Coronary artery (tissue), 2 donors: ENCODE measurements around the gene LRRC10B.
A peak's percentile ranks its signal among the peaks of the same experiment; 100 is the strongest.

Experiments
- DNase-seq: peaks from one replicate; pipeline ENCODE4 v3.0.0-alpha.2; 2017; ENCODE audit warnings: low spot score
- H3K27ac ChIP-seq, 2 donors: fragments of 200-600 bp; sonication (generic); one replicate each; pipeline ENCODE4 v1.5.1; 2016 to 2019
- H3K4me3 ChIP-seq: fragments of 200-600 bp; sonication (generic); 2 replicates; pipeline ENCODE4 v1.5.1; 2016; ENCODE audit warnings: mild to moderate bottlenecking, moderate library complexity
- TF ChIP-seq, protein P1 (sequence below): fragments of 200-600 bp; sonication (generic); IDR thresholded peaks from one replicate; pipeline ENCODE4 v1.5.1; 2019; ENCODE audit warnings: antibody characterized with exemption

LRRC10B gene

DNA sequence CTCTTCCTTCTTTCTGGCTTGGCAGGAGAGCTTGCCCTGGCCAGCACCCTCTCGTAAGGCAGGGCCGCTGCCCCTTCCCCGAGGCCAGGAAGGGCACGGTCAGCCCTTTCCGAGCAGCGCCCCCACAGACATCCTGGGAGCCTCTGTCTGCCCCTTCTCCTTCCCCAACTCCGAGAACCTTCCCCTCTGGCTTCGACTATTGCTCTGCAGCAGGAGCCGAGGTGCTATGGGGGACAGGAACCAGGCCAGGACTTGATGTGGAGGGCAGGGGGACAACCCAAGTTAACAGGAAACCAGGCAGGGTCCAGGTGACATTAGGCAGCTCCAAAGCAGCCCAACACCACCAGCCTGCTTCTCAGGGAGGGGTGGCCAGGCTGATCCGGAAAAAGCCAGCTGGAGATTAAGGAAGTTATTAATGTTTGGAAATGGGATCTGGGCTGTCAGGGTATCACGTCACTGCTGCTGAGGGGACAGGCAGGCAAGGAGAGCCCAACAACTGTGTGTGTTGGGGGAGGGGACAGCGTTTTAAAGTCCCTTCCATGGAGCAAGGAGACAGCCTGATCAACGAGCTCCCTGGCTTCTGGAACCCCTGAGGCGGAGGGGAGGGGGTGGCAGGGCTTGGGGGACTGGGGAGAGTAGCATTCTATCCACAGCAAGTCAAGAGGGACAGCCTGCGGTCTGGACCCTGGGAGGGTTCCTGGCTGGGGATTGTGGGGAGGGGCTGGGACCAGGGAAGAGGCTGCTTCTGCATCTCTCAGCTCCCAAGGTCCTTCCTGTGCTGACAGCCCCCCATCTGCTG lies 45.0 kb downstream of the LRRC10B start:
- Histone ChIP-seq H3K4me3 (no peak overlapping the region), H3K27ac (no peak overlapping the region)
- DNase-seq, result no peak
- TF ChIP-seq, protein P1, sequence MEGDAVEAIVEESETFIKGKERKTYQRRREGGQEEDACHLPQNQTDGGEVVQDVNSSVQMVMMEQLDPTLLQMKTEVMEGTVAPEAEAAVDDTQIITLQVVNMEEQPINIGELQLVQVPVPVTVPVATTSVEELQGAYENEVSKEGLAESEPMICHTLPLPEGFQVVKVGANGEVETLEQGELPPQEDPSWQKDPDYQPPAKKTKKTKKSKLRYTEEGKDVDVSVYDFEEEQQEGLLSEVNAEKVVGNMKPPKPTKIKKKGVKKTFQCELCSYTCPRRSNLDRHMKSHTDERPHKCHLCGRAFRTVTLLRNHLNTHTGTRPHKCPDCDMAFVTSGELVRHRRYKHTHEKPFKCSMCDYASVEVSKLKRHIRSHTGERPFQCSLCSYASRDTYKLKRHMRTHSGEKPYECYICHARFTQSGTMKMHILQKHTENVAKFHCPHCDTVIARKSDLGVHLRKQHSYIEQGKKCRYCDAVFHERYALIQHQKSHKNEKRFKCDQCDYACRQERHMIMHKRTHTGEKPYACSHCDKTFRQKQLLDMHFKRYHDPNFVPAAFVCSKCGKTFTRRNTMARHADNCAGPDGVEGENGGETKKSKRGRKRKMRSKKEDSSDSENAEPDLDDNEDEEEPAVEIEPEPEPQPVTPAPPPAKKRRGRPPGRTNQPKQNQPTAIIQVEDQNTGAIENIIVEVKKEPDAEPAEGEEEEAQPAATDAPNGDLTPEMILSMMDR, result no peak

DNA sequence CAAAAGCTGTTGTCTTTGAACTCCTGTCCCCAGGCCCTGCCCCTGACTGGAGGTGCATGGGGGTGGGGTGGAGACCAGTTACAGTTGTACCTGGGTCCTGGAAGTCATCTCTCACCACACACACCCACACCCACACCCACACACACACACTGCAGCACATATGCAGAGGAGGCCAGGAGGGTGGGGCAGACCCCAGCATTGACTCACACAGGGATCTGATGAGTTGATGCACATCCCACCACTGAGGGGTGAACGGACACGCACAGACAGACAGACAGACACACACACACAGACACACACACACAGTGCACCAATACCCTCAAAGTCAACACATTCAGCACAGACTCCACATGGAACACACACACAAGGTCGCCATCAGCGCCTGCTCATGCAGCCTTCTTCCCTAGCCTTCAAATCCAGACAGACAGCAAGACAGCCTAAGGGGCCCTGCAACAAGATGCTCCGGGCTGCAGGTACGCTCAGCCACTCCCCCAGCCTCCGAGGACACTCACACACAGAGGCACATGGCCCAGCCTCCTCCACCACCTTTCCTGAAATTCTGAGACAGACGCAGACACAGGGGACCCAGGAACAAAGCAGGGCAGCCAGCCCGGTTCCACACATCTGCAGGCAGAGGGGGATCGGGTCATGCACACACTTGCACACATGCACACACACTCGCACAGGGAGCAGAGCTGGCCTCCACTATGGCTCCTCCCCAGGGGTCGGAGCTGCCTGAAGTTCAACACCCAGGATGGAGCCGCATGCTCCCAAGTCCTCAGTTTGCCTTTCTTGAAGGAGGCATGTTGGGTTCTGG lies 45.8 kb downstream of the LRRC10B start:
- TF ChIP-seq, protein P1, result no peak
- Histone ChIP-seq H3K4me3 (no peak overlapping the region), H3K27ac (no peak overlapping the region)
- no peak for DNase-seq

DNA sequence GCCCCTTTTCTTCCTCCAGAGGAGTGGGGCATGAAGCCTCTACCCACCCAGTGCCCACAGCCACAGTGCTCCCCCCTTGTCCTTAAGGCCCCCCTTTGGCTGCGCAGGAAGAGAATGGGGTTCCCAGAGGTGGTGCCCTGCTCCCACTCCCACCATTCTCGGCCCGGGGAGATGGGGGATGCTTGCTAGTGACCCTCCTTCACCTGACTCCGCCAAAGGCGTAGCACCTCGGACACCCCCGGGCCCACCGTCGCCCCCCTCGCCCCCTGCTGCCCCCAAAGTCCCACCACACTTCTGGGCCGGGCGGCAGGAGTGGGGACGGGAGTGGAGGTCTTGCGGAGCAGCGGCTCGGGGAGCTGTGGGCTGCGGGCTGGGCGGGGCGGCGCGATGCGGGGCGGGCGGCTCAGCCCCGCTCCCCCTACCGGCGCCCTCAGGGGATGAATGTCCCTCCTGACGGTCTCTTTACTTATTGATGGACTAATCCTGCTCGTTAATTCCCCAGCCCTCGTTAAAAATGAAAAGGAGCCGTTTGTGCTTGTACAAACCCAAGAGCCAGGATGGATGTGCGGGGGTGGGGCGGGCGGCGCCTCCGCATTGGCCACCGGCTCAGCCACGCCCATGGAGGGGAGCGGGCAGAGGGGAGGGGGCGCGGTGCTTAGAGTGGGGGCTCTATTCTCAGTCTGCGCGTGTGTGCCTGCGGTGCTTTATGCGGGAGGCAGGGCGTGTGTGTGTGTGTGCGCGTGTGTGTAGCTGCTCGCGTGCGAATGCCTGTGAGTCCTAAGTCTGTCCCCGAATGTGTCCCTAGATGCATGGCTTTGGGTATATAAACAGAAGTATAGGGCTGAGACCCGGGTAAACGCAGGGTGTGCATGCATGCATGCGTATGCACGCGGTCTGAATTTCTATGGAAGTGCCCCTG lies 46.8 kb downstream of the LRRC10B start:
- Histone ChIP-seq H3K27ac (no peak overlapping the region), H3K4me3 (peak overlapping the region; percentile 28)
- no peak for DNase-seq
- TF ChIP-seq, protein P1, result no peak

DNA sequence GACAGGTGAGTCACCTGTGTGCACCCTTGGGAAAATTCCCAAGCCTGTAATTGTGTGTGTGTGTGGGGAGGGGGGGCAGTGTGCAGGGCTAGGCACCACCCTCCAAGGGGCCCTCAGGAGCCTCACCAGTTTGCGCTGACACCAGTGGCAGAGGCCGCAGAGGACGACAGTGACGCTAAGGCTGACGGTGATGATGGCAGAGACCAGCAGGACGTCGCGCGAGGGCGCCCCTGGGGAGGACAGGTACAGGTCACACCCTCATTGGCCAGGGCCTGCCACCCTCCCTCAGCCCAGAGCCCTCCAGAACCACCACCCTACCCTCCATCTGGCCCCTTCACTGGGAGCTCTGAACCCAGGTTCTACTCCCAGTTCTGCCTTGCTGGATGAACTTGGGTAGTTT lies 47.4 kb downstream of the LRRC10B start:
- no peak for DNase-seq
- H3K4me3 ChIP-seq, result no peak overlapping the region
- TF ChIP-seq, protein P1, result no peak
- no peak overlapping the region for H3K27ac ChIP-seq

GRCh38 chr11:61556621-61557020 lies 48.1 kb downstream of the LRRC10B start:
- no peak overlapping the region for H3K27ac ChIP-seq
- TF ChIP-seq, protein P1, result no peak
- DNase-seq, result no peak

More at GRCh38 chr11:61556621-61557020, 48.1 kb downstream of the LRRC10B start:
- no peak overlapping the region for H3K4me3 ChIP-seq
